ENCODE measurements around the gene ACTL6B.
A peak's percentile ranks its signal among the peaks of the same experiment; 100 is the strongest.
"Not testable (repeated sequence)": the region's sequence is repeated elsewhere in the genome, so short reads cannot be mapped to it uniquely, and the experiment has no call there.

ACTL6B gene

DNA sequence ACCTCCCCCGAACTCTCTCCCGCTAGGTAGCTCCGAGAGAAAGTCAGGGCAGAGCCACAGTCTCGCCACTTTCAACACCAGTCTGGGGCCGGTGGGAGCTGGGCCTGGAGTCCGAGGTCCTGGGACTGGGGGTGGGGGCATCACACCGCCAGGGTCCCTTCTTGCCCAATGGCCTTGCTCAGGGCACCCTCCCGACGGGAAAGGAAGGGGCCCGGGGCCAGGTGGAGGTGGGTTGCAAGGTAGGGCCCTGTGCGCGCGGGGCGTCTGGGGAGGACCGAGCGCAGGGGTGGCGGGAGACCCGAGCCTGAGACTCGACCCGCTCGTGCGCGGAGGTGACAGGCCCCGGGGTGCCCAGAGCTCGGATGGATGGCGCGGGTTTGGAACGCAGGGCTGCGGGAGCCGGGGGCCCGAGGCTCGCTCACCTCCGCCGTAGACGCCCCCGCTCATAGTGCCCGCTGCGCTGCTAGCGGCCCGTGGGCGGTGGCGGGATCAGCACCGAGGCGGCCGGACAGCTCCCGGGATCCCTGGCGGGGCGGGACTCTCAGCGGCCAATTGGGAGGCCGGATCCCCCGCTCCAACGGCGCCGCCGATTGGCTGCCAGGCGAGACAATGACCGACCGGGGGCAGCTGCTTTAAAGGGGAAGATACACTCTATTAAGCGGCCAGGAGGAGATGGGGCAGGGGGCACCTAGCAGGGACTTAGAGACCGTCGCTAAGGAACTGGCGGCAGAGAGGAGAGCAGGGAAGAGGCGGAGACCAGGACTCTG is at the start of gene ACTL6B:
Gene ACTL6B (minus strand): TSS at position 541 of the 767 bp plus-strand sequence. CDS start 94 bp downstream, at position 447.
- DNase-seq: peak; percentile 75 to 83

DNA sequence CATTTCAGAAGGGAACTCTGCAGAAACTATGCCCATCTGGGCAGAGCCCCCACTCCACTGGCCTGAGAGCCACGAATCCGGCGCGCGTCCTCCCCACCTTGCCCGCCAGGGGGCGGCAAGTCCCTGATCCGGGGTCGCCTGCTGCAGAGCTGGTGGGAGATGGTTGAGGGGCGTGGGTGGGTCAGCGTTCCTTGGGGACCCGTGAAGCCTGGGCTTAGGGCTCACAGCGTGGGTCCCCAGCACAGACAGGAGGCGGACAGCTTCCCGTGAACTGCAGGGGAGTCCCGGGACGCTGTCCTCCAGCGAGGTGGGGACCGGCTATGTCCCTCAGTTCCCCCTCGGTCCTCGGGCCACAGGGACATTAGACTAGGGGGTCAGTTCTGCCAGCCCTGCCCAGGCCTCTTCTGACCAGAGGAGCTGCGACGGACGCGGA is 49.1 kb upstream of the ACTL6B start:
- DNase-seq: peak; percentile 91 to 92

DNA sequence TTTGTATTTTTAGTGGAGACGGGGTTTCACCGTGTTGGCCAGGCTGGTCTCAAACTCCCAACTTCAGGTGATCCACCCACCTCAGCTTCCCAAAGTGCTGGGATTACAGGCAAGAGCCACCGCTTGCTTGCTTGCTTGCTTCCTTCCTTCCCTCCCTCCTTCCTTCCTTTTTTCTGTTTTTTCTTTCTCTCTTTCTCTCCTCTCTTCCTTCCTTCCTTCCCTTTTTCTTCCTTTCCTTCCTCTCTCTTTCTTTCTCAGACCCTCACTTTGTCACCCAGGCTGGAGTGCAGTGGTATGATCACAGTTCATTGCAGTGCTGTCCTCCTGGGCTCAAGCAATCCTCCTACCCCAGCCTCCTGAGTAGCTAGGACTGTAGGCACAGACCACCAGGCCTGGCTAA is 44.8 kb upstream of the ACTL6B start:
- not testable (repeated sequence) for DNase-seq

DNA sequence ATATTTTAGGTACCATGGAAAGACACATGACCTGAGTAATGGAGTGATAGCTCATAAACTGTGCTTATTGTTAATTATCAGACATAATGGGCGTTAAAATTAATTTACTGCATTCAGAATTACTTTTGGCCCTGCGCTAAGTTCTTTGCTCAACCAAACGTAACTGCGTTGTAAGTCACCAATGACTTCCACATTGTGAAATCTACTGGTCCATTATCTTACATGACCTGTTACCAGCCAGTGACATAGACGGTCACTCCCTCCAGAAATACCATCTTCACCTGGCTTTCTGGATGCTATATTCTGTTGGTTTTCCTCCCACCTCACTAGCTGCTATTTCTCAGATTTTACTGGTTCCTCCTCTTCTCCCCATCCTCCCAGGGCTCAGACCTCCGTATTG is 42.8 kb upstream of the ACTL6B start:
- DNase-seq: no peak

DNA sequence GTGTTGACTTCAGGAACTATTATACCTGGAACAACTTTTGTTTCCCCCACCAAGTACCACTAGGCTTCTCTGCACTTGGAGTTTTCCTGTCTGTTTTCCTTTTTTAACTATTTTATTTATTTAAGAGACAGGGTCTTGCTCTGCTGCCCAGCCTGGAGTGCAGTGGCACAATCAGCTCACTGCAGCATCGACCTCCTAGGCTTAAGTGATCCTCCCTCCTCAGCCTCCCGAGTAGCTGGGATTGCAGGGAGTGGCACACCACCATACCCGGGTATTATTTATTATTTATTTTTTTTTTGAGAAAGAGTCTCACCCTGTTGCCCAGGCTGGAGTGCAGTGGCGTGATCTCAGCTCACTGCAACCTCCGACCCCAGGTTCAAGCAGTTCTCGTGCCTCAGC is 39.9 kb upstream of the ACTL6B start:
- no peak for DNase-seq

DNA sequence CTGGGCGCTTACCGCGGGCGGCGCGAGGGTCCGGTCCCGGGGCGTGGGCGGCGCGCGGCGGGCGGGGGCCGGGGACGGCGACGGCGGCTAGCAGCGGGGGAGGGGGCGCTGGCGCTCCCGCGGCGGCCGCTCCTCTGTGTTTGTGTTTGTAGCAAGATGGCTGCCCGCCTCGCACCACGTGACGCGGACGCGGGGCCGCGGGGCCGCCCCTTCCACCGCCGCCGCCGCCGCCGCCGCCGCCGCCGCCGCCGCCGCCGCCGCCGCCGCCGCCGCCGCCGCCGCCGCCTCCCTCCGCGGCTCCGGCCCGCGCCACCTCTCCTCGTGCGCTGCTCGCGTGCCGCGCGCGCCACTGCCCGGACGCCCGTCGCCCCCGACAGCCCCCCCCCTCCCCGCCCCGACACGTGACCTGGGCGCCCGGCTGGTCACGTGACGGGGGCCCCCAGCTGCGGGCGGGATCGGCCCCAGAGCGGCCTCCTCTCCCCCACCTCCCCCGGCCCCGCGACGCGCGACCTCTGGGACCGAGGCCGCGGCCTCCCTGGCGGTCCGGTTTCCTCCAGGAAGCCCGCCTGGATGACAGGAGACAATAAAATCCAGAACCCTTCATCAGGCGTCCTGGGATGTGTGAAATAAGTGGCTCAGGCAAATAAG is 38.0 kb upstream of the ACTL6B start, which contains the start of gene GIGYF1:
Gene GIGYF1 (minus strand): TSS at position 153 of the 648 bp plus-strand sequence. CDS start 6,012 bp downstream, outside the sequence.
- DNase-seq: peak; percentile 74 to 80

DNA sequence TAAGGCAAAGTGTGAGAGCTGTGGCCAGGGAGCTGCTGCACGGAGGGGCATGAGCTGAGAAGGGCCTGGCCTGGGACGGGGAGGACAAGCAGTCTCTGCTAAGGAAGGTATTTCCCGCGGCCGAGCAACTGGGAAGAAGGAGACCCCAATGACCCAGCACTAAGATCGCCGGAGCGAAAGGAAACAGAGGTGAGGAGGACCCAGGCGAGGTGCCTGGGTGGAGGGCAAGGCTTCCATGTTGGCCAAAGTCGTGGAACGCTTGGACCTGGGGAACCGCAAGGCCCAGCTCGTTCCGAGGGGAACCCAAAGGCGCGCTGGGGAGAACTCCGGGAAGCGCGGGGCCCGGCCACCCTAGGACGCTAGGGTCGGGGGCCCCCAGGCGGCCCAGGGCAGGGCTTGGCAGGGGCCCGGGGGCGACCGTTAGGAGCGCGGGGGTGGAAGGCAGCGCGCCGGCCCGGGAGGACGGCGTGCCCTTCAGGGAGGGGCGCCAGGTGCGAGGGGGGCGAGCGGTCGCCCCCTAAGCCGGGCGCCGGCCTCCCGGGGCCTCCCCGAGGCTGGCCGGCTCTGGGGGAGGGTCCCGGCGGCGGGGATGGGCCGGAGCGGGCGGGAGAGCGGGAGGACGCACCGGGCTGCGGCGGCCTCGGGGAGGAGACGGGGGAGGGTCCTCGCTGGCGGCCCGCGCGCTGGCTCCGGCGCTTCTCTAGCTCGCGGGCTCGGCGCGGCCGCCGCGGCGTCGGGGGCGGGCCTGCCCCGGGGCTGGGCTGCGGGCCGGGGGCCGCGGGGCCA is 37.3 kb upstream of the ACTL6B start:
- DNase-seq: peak in 1 of 2 experiments; percentile 47

DNA sequence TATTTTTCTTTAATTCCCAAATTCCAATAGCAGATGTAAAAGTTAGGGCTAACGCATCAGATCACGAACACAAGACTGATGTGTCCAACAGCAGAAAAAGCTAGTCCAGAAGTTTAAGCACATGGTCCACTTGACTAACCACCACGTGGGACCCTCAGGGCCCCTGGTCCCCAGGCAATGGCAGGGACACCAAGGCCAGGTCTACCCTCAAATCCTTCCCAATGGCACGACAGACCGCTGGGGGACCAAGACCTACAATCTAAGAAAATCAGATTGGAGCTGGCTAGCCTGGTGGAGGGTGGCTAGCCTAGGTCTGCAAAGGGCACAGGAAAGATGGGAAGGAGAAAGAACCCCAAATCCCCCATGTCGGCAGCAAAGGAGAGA is 36.3 kb upstream of the ACTL6B start:
- DNase-seq: peak in 1 of 2 experiments; percentile 29

DNA sequence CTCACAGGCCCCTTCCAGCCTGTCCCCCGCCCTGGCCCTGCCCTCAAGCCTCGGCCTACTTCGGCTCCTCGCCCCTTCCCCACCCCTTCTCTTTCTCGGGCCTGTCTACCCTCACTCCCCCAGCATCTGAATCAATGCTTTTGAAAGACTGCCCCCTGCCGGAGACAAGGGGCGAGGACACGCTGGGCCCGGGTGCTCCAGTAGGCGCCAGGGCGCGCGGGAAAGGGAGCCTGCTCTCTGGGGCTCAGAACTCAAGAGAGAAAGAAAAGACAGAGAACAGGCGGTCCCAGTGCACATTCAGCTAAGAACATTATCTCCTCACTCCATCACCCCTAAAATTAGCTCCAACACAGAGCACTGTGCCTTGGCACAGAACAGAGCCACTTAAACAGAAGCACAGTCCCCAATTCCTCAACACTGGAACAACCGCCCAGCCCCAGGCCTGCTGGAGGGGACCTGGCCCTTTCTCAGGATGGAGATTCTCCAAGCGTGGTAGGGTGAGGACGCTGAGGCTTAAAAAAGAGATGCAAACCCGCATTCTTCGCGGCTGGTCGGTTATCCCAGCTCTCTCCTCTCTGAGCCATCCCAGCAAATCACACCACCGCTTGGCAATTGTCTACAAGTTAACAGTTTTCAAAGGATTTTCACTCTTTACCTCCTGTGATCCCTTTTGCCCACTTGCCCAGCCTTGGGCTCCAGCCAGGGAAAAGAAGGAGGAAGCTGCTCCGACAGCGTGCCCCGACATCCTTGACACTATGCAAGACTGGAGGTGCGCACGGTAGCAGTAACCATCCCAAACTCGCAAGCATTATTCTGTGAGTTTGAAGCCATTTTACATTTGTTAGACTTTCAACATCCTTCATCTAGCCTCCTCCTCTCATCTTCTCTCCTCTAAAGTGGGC is 35.7 kb upstream of the ACTL6B start:
- peak; percentile 90 for DNase-seq

DNA sequence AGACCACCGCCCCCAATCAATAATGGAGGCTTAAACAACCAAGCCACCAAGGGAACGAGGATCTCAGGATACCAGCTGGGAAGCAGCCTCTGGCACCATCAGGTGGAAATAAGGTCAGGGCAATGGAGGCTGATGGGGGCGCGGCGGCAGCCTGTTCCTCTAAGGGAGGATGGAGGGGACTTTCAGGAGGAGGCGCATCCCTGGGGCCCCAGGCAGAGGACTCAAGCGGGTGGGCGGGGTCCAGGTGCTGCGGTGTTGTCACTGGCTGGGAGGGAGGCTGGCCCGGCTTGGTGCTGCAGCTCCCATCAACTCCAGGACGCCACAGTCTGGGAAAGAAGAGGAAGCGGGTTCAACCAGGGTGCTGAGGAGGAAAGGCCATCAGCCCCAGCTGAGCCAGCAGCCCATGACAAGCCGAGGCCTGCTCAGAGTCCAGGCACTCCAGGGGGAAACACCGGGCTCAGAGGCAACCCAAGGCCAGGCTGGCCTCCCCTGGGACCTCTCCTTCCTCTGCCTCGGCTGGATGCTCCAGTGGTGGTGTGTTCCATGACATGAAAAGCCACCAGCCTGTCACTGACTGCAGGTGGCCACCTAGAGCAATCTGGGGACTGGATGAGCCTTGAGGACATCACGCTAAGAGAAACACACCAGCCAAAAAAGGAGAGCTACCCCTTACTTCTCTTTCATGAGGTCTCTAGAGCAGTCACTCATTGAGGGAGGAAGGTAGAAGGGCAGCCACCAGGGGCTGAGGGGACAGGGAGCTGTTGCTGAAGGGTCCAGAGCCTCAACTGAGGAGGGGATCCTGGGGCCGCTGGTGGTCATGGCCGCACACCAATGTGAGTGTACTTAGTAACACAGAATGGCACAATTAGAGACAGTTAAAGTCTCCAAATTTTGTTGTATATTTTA is 33.2 kb upstream of the ACTL6B start:
- DNase-seq: no peak

DNA sequence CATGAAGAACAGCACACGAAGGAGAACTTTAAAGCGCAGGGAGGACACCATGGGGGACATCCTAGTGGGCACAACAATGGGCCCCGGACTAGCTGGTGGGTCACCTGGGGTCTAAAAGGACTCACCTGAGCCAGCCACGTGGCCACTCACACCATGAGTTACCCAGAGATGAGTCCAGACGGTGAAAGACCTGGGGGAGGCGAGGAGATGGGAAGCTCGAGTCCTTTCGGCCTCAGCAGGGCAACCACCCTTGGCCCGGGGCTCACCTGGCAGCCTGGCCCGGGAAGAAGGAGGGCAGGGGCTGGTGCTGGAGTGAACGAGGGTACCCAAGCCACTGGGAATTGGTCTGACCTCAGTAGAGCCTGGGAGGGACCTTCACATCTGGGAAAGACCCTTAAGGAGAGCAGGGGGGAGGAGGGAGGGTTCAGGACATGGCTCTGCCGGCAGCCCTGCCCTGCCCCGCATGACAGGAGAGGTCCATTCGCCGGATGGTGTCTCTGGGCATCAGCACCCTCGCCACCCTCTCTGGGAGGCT is 32.1 kb upstream of the ACTL6B start:
- no peak for DNase-seq

DNA sequence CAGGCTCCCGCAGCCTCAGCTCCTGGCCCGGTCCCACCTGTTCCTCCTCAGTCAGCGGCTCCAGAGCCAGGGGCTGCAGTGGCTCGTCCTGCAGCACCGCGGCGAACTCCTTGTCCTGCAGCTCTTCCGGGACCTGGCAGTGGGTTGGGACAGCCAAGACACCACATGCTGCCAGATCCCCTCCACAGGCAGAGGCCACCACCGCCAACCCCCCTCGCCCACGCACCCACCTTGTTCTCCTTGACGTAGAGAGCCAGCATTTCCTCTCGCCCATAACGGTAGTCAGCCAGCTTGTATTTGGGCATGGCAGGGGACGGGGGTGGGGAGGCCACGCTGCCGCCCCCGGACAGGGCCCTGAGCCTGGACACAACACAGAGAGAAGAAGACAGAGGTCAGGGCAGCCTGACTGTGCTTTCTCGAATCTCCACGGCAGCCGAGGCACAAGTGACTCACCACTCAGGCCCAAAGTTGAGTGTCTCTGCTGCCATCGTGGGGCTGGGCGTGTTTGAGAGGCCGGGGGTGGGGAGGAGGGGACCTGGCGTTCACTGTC is 31.6 kb upstream of the ACTL6B start:
- DNase-seq: no peak

DNA sequence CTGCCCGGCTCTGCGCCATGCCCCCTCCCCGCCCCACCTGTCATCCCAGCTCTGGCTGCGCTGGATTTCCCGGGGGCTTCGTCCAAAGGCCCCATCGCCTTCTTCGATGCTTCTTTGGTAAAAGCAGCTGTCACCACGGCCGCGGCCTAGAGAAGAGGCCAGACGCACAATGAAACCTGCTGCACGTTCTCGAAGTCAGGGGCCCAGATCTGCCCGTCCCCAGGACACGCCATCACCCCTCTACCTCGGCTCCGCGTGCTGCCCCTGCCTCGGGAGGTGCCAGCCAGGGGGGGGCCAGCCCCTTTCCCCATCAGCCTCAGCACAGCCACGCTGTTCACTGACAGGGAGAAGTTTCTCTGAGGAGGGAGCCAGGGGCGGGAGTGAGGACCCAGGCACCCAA is 31.0 kb upstream of the ACTL6B start:
- DNase-seq: no peak

DNA sequence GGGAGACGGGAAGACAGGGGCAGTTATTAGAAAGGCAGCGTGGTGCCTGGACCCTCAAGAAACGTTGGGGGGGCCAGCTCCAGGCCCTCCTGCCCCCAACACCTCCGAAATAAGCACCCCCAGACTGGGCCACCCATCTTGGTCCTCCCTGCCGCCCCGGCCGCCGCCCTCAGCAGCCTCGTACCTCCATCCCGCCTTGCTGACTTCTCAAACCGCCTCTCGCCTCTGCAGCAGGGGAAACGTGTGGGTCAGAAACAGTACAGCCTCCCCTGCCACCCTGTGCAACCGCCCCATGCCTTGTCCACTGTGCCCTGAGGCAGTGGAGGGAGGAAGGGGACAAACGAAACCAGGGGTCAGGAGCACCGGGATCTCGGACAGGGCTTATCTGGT is 30.6 kb upstream of the ACTL6B start:
- no peak for DNase-seq

DNA sequence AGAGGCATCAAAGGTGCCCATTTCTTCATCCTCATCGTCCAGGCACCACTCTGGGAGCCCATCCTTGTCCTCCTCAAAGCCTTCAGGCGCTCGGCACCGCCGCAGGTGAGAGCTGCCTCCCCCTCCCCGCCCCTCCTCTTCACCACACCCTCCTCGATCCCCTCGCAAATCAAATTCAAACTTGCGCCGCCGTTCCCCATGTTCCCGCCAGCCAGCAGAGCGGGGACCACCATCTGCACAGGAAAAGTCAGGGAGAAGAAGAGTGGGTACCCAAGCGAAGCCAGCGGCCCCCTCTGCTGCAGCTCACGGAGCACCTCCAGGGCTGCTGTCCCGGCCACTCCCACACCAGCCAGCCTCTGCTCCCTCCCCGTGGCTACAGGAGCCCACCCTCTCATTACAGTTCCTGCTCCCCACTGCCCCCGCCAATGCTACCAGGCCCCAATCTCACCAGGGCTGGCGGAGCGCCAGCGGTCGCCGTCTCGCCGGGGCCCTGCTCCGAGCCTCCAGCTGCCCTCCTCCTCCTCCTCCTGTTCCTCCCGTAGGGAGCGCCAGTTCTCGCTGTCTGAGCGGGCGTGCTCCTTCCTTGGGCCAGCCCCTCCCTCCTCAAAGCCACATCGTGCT is 30.1 kb upstream of the ACTL6B start:
- no peak for DNase-seq

DNA sequence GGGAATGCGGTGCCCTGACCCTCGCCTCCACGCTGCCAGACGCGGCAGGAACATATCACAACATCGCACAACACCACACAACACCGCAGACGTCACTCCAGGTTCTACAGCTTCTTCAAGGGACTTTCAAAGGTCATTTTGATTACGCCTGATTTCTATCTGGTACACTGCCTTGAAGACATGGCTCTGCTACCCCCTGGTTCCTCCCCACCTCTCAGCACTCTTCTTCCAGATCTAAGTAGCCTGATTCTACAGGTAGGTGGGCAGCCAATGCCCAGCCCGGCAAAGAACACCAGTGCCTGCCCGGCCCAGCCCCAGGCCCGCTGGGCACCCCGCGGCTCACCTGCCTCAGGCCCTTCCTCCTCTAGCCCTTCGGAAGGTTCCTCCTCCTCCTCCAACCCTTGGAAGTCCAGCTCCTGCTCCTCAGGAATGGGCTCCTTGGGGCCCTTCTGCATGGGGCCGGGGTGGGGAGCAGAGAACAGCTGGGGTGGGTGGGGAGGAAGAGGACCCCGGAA is 29.4 kb upstream of the ACTL6B start:
- DNase-seq: no peak

DNA sequence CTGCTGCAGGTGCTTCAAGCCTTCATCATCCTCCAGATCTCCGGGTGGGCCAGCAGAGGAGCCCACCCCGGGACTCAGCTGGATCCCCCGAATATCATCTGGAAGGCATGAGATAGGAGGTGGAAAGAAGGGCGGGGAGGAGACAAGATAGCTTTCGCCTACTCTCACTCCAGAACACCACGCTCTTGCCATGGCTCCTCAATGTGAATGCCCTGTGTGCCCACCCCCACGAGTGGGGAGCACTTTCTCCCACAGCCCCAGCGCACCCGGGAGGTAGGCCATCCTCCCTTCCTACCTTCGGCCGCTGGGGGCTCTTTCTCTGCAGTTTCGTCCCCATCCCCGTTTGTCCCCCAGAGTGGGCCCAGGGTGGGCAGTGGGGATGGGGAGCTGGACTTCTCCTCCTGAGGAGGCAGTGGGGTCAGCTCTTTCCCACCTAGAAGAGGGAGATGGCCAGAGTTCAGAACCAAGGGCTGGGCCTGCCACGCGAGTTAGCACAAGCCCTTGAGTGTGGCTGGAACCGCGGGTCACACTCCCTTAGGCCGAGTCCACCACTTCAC is 28.9 kb upstream of the ACTL6B start:
- DNase-seq: no peak

DNA sequence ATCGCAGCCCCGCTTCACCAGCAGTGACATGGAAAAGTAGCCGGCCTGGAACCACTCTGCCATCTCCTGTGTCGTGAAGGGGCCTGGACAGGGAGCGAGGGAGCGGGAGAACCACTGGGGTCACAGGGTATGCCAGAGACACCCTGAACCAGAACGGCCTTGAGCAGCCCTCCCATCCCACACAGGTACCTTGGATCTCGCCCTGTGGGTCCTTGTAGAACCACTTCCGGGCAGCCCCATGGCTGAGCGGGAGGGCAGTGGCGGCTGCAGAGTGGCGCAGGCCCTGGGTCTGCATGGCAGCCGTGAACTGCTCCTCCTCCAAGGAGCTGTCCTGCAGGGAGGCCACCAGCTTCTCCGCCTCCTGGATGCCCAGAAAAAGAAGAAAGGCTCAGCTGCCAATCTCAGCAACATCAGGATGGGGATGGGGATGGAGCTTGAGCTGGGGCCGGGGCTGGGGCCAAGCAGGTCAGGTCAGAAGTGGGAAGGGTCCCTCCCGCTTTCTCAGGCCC is 28.3 kb upstream of the ACTL6B start:
- DNase-seq: no peak

Data from activated T-cell treated with anti-CD3 and anti-CD28 coated beads, Interleukin-2, amount 50 U/mL, for 48 hours (primary cell).